Activated CD8-positive, alpha-beta memory T cell treated with anti-CD3 and anti-CD28 coated beads for 48 hours (primary cell): Measurements from ENCODE around the gene XCR1.
"Not testable (repeated sequence)": the region's sequence is repeated elsewhere in the genome, so short reads cannot be mapped to it uniquely, and the experiment has no call there.

ENCODE experiments used
- DNase-seq, 3 experiments: peaks; one replicate each; pipeline ENCODE4 v3.0.0-alpha.2; 2020; ENCODE audit warnings: low read depth in 2 of 3, low spot score in 2 of 3

Gene XCR1

GRCh38 chr3:46046231-46046630 lies 18.9 kb upstream of the XCR1 start:
- not testable (repeated sequence) for DNase-seq

GRCh38 chr3:46038916-46039315 lies 11.6 kb upstream of the XCR1 start:
- DNase-seq = no peak

DNA sequence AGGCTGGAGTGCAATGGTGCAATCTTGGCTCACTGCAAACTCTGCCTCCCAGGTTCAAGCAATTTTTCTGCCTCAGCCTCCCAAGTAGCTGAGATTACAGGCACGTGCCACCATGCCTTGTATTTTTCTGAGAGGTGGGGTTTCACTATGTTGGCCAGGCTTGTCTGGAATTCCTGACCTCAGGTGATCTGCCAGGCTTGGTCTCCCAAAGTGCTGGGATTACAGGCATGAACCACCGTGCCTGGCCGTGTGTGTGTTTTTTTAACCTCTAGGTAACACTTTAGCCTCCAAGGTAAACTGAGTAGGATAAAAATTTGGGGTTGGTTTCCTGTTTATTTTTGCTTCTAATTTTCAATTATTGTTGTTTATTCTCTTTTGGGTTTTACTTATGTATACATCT lies 10.8 kb upstream of the XCR1 start:
- not testable (repeated sequence) for DNase-seq

DNA sequence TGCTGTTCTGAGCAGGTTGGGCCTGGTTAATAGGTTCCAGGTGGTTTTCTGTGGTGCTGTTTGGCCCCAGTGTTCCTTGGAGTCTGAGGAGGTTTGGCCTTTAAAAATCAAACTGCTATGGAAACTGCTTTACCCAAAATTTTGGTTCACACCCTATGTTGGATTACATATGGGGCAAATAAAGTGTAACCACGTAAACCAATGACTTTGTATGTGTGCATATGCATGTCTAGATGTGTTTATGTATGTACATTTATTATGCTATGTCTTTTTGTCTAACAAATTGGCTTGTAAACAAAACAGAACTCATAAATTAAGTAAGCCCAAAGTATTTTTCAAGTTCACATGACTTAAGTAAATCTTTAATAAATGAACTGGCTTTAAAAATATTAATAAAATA lies 8.9 kb upstream of the XCR1 start:
- no peak for DNase-seq

- DNase-seq = no peak
Measured at GRCh38 chr3:46031747-46032146, 4.5 kb upstream of the XCR1 start.

DNA sequence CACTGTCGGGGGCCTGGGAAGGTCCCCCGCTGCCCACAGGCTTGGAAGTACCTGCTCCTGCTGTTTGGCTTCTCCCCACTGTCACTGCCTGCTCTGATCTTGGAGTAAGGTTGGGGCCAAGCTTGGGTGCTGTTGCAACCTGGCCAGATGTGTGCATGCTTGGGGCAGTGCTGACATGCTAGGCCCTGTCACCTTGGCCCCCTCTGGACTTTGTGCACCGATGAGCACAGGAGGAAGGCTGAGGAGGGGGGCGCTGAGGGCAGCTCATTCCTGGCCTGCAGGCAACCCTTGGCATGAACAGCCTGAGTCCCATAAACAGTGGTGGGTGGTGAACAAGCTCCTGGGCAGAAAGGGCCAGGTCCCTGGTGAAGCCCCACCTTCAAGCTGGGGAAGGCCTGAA lies 4.0 kb upstream of the XCR1 start:
- DNase-seq = no peak

DNA sequence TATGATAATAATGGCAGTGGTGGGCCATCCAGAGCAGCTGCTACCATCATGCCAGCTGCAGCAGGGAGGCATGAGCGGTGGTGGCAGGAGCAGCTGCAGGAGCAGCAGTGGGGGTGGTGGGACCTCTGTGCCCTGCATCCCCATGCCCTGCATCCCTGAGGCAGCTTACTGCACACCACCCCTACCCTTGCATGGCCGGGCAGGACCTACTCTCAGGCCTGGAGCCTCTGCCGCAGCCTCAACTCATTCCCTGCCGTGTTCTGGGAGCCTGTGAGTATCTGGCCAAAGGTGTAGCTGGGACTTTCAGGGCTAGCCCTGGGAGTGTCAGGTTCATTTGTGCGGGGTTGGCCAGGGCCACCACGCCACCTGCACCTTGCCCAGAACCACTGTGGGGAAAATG lies 3.3 kb upstream of the XCR1 start:
- DNase-seq = no peak

- DNase-seq = no peak
Measured at GRCh38 chr3:46029953-46030543, 2.8 kb upstream of the XCR1 start.

GRCh38 chr3:46027736-46028397 lies 584 bp upstream of the XCR1 start:
- no peak for DNase-seq

DNA sequence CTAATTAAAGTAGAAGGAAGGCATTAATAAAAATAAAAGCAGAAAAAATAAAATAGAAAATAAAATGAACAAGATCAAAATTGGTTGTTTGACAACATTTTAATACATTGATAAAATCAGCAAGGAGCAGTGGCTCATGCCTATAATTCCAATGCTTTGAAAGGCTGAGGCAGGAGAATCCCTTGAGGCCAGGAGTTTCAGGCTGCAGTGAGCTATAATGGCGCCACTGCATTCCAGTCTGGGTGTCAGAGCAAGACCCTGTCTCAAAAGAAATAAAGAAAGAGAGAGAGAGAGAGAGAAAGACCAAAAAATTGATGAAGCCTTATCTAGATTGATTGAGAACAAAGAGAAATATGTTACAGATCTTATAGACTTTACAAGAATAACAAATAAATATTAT lies 2.1 kb downstream of the XCR1 start:
- no peak for DNase-seq

DNA sequence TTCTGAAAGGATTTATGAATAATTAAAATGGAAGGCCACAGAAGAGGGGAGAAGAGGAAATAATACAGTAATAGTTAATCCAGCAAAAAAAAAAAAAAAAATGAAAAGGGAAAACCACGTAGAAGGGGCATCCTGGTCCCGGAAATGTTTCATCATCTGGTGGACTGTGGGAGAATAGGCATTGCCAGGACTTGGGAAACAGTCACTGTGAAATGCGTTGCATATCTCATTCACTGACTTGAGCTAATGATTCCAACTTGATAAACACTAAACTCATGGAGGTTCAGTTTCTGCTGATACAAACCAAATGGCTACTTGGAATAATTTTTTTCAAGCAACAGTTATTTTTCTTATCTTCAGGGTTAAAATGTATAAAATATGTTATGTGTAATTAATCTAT lies 3.2 kb downstream of the XCR1 start:
- DNase-seq = no peak

DNA sequence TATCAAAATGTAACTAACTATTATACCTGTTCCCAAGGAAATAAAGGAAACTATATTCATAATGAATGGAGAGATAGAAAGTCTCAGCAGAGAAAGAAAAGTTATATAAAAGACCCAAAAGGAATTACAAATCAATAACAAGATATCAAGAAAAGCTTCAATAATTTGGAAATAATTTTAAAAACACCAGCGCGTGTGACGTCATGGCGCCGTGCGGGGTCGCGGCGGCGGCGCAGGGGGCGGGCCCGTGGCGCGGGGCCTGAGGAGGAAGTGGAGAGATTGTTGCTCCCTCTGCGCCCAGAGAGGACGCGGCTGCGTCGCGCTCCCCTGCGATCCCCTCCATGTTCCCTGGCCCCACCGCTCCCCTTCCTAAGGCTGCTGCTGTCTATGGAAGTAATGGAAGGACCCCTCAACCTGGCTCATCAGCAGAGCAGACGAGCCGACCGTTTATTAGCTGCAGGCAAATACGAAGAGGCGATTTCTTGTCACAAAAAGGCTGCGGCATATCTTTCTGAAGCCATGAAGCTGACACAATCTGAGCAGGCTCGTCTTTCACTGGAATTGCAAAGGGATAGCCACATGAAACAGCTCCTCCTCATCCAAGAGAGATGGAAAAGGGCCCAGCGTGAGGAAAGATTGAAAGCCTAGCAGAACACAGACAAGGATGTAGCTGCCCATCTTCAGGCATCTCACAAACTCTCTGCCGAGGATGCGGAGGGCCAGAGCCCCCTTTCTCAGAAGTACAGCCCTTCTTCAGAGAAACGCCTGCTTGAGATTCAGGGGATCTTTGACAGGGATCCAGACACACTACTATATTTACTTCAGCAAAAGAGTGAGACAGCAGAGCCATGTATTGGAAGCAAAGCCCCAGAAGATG lies 4.1 kb downstream of the XCR1 start:
- DNase-seq = no peak

DNA sequence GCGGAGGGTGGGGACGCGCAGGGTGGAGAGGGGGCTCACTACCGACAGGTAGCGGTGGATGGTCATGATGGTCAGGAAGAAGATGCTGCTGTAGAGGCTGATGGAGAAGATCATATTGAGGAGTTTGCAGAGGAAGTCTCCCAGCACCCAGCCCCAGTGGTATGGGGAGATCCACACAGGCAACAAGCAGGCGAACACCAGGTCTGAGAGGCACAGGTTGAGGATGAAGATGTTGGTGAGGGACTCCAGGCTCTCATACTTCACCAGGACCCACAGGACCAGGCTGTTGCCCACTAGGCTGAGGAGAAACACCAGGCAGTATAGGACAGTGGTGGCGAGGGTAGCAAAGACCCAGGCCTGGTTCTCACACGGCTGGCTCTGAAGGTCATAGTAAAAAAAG lies 5.8 kb downstream of the XCR1 start:
- DNase-seq = no peak

GRCh38 chr3:46020766-46021510 lies 6.3 kb downstream of the XCR1 start:
- no peak for DNase-seq

DNA sequence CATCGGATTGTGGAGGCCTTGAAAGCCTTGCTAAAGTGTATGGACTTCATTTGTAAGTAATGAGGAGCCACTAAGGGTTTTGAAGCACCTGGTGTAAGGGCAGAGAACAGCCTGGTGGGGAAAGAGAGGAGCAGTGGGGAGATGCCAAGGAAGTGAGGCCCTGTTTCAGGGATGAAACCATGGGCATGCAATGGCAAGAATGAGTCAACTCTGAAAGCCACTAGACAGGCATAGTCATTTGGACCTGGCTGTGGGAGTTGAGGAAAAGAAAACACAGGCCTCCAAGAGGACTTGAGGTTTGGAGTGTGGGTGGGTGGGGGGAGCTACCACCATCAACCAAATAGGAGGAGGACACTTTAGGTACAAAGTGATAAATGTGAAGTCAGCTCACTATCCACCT lies 7.6 kb downstream of the XCR1 start:
- DNase-seq = no peak

DNA sequence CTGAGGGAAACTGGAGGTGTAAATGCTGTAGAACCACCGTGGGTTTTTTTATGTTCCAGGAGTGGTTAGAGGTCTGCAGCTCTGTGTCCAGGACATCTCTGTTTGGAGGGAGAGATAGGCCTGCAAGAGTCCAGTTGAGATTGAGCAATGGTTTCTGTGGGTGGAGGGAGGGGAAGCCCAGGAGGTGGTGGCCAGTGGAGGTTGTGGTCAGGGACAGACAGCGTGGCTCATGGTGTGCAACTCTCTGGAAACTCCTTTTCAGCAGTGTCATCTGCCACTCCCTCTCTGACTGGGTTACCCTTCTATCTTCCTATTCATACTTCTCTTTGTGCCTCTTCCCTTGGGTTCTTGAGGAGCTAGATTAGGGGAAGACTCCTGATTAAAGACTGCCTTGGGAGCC lies 9.6 kb downstream of the XCR1 start:
- no peak for DNase-seq

GRCh38 chr3:46013316-46014094 lies 13.8 kb downstream of the XCR1 start:
- no peak for DNase-seq

- DNase-seq = no peak
Measured at GRCh38 chr3:46012246-46012645, 15.0 kb downstream of the XCR1 start.

- DNase-seq = no peak
Measured at GRCh38 chr3:46010519-46011113, 16.7 kb downstream of the XCR1 start.

GRCh38 chr3:46008058-46008457 lies 19.2 kb downstream of the XCR1 start:
- no peak for DNase-seq
